ENCODE measurements around the gene VPS13C. TPM values are rescaled to one million over a fixed set of nuclear protein-coding genes. Genes with fewer than 3 reads are reported as not detected.

VPS13C gene
- total and polyA plus RNA-seq, 2 donors (not counting 3 experiments of a cell fraction or from before 2014, with no cell fraction given), result 10.8 to 60.3 TPM

DNA sequence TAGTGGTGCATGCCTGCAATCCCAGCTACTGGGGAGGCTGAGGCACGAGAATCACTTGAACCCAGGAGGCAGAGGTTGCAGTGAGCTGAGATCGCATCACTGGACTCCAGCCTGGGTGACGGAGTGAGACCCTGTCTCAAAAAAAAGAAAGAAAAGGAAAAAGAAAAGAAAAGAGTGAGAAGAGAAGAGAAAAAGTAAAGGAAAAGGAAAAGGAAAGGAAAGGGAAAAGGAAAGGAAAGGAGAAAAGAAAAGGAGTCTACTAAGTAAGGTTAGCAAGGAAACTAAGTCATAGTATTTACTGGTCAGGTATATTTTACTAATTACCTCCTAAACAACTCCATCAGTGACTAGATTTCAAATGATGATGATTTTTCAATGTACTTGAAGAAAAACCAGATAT, 198.3 kb downstream of the VPS13C start:
- H3K9me1 ChIP-seq (replicated peaks; ENCODE audit: control insufficient read depth, extremely low read depth, insufficient read depth, low read length), result no peaks in the 10 kb centered on the region
- intact Hi-C loops (cut with micrococcal nuclease) (no loop called here), dilution Hi-C loops (cut with MboI; ENCODE audit: extremely low pct_ligation_motif_present, low sequenced_read_pairs) (no loop called here)
- POLR2A ChIA-PET, result no interaction called here
- H4K20me1 ChIP-seq (replicated peaks; ENCODE audit: control insufficient read depth, extremely low read depth, insufficient read depth, low read length), result no peaks in the 10 kb centered on the region
- H3K9me3 ChIP-seq (replicated peaks; ENCODE audit: control insufficient read depth, insufficient read depth, low read length), result no peaks in the 10 kb centered on the region
- no peaks in the 10 kb centered on the region for H3K79me2 ChIP-seq (ENCODE audit: control insufficient read depth, insufficient read depth, low read length)
- peaks cover 11% of the 10 kb centered on the region for H3K4me1 ChIP-seq (ENCODE audit: control insufficient read depth, extremely low read depth, insufficient read depth, low read length)
- H2AFZ ChIP-seq (ENCODE audit: low read depth, low read length), result no peak overlapping the region
- FAIRE-seq (no peak), DNase-seq (ENCODE audit: low read depth, low spot score) (no peak)
- no peak overlapping the region for H3K4me2 ChIP-seq (ENCODE audit: insufficient read depth, low read length)
- H3K27ac ChIP-seq (ENCODE audit: insufficient read depth, low read depth, low read length), result no peak overlapping the region
- CTCF ChIA-PET, result interaction anchor here (0.7 to 2.4 kb wide), 6 partner anchors 10 to 463 kb away, joined by 3 to 8 read pairs (median 4); no protein-coding TSS in a partner anchor
- no peaks in the 10 kb centered on the region for H3K36me3 ChIP-seq (ENCODE audit: control insufficient read depth in 2 of 2, extremely low read depth in 1 of 2, insufficient read depth in 2 of 2, low read length in 2 of 2)
- no TSS peak for BruUV-seq (replicated peaks)
- TF ChIP-seq GATA2 (IDR thresholded peaks at IDR 0.05; ENCODE audit: insufficient read depth, insufficient read length, low read depth, low read length) (no peak), FOS (IDR thresholded peaks at IDR 0.05; ENCODE audit: borderline replicate concordance, insufficient read depth, low read length) (no peak), MYC (IDR thresholded peaks at IDR 0.05; ENCODE audit: low read depth, low read length) (no peak), POLR2A (IDR thresholded peaks at IDR 0.05; ENCODE audit: low read depth, low read length) (no peak), POLR2AphosphoS5 (IDR thresholded peaks at IDR 0.05; ENCODE audit: insufficient read depth, low read depth, low read length) (no peak), JUN (IDR thresholded peaks at IDR 0.05; ENCODE audit: borderline replicate concordance, insufficient read depth, insufficient read length, low read depth) (no peak), EZH2 (IDR thresholded peaks at IDR 0.05; ENCODE audit: borderline replicate concordance, low read depth, low read length, severe bottlenecking) (no peak)
- TF ChIP-seq, protein P1, sequence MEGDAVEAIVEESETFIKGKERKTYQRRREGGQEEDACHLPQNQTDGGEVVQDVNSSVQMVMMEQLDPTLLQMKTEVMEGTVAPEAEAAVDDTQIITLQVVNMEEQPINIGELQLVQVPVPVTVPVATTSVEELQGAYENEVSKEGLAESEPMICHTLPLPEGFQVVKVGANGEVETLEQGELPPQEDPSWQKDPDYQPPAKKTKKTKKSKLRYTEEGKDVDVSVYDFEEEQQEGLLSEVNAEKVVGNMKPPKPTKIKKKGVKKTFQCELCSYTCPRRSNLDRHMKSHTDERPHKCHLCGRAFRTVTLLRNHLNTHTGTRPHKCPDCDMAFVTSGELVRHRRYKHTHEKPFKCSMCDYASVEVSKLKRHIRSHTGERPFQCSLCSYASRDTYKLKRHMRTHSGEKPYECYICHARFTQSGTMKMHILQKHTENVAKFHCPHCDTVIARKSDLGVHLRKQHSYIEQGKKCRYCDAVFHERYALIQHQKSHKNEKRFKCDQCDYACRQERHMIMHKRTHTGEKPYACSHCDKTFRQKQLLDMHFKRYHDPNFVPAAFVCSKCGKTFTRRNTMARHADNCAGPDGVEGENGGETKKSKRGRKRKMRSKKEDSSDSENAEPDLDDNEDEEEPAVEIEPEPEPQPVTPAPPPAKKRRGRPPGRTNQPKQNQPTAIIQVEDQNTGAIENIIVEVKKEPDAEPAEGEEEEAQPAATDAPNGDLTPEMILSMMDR (IDR thresholded peaks at IDR 0.05; ENCODE audit: extremely low read depth in 1 of 2, insufficient read depth in 1 of 2, low read depth in 1 of 2, low read length in 2 of 2), result no peak
- TF ChIP-seq, protein P2, sequence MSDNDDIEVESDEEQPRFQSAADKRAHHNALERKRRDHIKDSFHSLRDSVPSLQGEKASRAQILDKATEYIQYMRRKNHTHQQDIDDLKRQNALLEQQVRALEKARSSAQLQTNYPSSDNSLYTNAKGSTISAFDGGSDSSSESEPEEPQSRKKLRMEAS (IDR thresholded peaks at IDR 0.05; ENCODE audit: insufficient read depth, insufficient read length), result no peak
- H3K9ac ChIP-seq (replicated peaks; ENCODE audit: extremely low read depth, insufficient read depth, low read length), result no peak overlapping the region
- no peak overlapping the region for H3K4me3 ChIP-seq (replicated peaks in 1 of 3; ENCODE audit: insufficient read depth in 1 of 3, low read depth in 1 of 3, low read length in 3 of 3)
- H3K27me3 ChIP-seq (ENCODE audit: control insufficient read depth in 2 of 2, insufficient read depth in 2 of 2, low read length in 2 of 2), result no peaks in the 10 kb centered on the region

All from endothelial cell of umbilical vein (primary cell).